ENCODE measurements around the gene SLC2A10.

Gene SLC2A10

DNA sequence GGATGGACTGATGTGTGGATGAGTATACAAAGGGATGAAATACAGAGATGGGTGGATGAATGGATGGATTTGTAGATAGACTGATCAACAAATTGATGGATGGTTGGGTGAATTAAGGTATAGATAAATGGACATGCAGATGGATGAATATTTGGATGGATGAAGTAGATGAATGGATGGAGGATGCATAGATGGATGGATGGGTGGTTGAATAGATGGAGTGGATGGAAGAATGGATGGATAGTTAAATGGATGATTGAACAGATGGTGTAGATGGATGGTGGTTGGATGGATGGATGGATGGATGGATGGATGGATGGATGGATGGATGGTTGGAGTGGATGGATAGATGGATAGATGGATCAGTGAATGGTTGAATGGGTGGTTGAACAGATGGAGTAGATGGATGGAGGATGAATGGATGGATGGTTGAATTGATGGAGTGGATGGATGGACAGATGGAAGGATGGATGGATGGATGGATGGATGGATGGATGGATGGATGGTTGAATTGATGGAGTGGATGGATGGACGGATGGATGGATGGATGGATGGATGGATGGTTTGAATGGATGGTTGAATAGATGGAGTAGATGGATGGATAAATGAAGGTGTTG, 15.0 kb downstream of the SLC2A10 start:
- Histone ChIP-seq H3K4me3 (ENCODE audit: low read depth, low read length) (no peak overlapping the region), H3K27ac (no peak overlapping the region), H3K27me3 (replicated peaks) (no peaks in the 10 kb centered on the region), H3K36me3 (replicated peaks) (no peaks in the 10 kb centered on the region)
- TF ChIP-seq CTCF (IDR thresholded peaks at IDR 0.05; ENCODE audit: low read depth, low read length, missing control alignments), result no peak
- no peak for DNase-seq
- in situ Hi-C loops (cut with HindIII; ENCODE audit: low pct_ligation_motif_present, low sequenced_read_pairs), result no loop called here

- no peak overlapping the region for H3K4me3 ChIP-seq (ENCODE audit: low read depth, low read length)
- no peaks in the 10 kb centered on the region for H3K27me3 ChIP-seq (replicated peaks)
- no peak for TF ChIP-seq CTCF (IDR thresholded peaks at IDR 0.05; ENCODE audit: low read depth, low read length, missing control alignments)
- H3K36me3 ChIP-seq (replicated peaks), result no peaks in the 10 kb centered on the region
- H3K27ac ChIP-seq, result no peak overlapping the region
- DNase-seq, result no peak
- in situ Hi-C loops (cut with HindIII; ENCODE audit: low pct_ligation_motif_present, low sequenced_read_pairs), result no loop called here
Observed at GRCh38 chr20:46725186-46726165, 16.0 kb downstream of the SLC2A10 start.

- Histone ChIP-seq H3K4me3 (ENCODE audit: low read depth, low read length) (no peak overlapping the region), H3K36me3 (replicated peaks) (no peaks in the 10 kb centered on the region), H3K27me3 (replicated peaks) (no peaks in the 10 kb centered on the region), H3K27ac (no peak overlapping the region)
- no peak for DNase-seq
- no peak for TF ChIP-seq CTCF (IDR thresholded peaks at IDR 0.05; ENCODE audit: low read depth, low read length, missing control alignments)
- in situ Hi-C loops (cut with HindIII; ENCODE audit: low pct_ligation_motif_present, low sequenced_read_pairs), result no loop called here
Observed at GRCh38 chr20:46731770-46732169, 22.3 kb downstream of the SLC2A10 start.

DNA sequence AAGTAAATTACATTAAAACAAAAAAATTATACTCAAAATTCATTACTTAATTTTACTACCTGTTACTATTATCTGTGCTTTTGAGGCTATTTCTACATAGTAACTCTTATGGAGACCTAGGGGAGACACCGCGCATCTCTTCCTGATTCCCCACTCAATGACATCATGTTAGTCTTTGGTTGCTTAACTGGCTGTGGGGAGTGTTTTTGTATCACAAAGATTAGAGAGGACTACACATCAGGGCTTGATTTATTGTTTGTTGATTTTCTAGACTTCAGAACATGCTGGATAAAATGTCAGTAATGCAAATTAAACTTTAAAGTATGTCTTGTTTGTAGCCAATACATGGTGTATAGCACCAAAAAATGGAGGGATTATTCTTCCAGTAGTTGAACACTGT, 26.0 kb downstream of the SLC2A10 start:
- in situ Hi-C loops (cut with HindIII; ENCODE audit: low pct_ligation_motif_present, low sequenced_read_pairs), result no loop called here
- Histone ChIP-seq H3K27ac (no peak overlapping the region), H3K4me3 (ENCODE audit: low read depth, low read length) (no peak overlapping the region), H3K36me3 (replicated peaks) (no peaks in the 10 kb centered on the region), H3K27me3 (replicated peaks) (no peaks in the 10 kb centered on the region)
- TF ChIP-seq CTCF (IDR thresholded peaks at IDR 0.05; ENCODE audit: low read depth, low read length, missing control alignments), result no peak
- DNase-seq, result no peak

- peaks cover 4% of the 10 kb centered on the region for H3K27me3 ChIP-seq (replicated peaks)
- H3K36me3 ChIP-seq (replicated peaks), result no peaks in the 10 kb centered on the region
- no peak overlapping the region for H3K4me3 ChIP-seq (ENCODE audit: low read depth, low read length)
- TF ChIP-seq CTCF (IDR thresholded peaks at IDR 0.05; ENCODE audit: low read depth, low read length, missing control alignments), result no peak
- DNase-seq, result no peak
- in situ Hi-C loops (cut with HindIII; ENCODE audit: low pct_ligation_motif_present, low sequenced_read_pairs), result no loop called here
- H3K27ac ChIP-seq, result no peak overlapping the region
Observed at GRCh38 chr20:46739431-46740213, 30.2 kb downstream of the SLC2A10 start.
